Esophagus muscularis mucosa (tissue), 4 donors: ENCODE measurements around the gene TIRAP. TPM values are rescaled to one million over a fixed set of nuclear protein-coding genes. Genes with fewer than 3 reads are reported as not detected.

Experiments
- DNase-seq: peaks from one replicate; pipeline ENCODE4 v3.0.0-alpha.2; 2017; ENCODE audit errors: extremely low spot score
- H3K27ac ChIP-seq, 4 donors: fragments of 200-600 bp; sonication (generic); replicated peaks in 1 of 4; 1 replicate in 3 of 4; 2 replicates in 1 of 4; pipeline ENCODE4 v1.5.1; 2016 to 2019; ENCODE audit warnings: mild to moderate bottlenecking in 1 of 4
- H3K27me3 ChIP-seq, 4 donors: fragments of 200-600 bp; sonication (generic); one replicate each; pipeline versions ENCODE4 v1.5.1 to v1.6.0; 2016 to 2019
- H3K36me3 ChIP-seq, 4 donors: fragments of 200-600 bp; sonication (generic); one replicate each; pipeline ENCODE4 v1.5.1; 2016 to 2019
- H3K4me1 ChIP-seq, 4 donors: fragments of 200-600 bp; sonication (generic); one replicate each; pipeline ENCODE4 v1.5.1; 2016 to 2019
- H3K4me3 ChIP-seq, 4 donors: fragments of 200-600 bp; sonication (generic); 1 replicate in 2 of 4; 2 replicates in 2 of 4; pipeline ENCODE4 v1.5.1; 2016 to 2019; ENCODE audit warnings: mild to moderate bottlenecking in 4 of 4, moderate library complexity in 1 of 4
- H3K9me3 ChIP-seq, 4 donors: fragments of 200-600 bp; sonication (generic); 1 replicate in 3 of 4; 2 replicates in 1 of 4; pipeline ENCODE4 v1.5.1; 2016 to 2019
- CTCF ChIP-seq, 3 experiments: fragments of 200-600 bp in 2 of 3; fragments of 450-650 bp in 1 of 3; sonication (generic) in 2 of 3; IDR thresholded peaks; one replicate each; pipeline ENCODE4 v1.5.1; 2017 to 2019; ENCODE audit warnings: antibody characterized with exemption in 3 of 3, mild to moderate bottlenecking in 2 of 3, moderate library complexity in 1 of 3
- EP300 ChIP-seq: sonication (generic); formaldehyde crosslinking; IDR thresholded peaks from one replicate; pipeline ENCODE4 v1.6.1; 2017; ENCODE audit warnings: antibody characterized with exemption
- POLR2A ChIP-seq: fragments of 450-650 bp; IDR thresholded peaks from one replicate; pipeline ENCODE4 v1.6.1; 2017; ENCODE audit warnings: antibody characterized with exemption, moderate library complexity, mild to moderate bottlenecking, low read depth
- POLR2AphosphoS5 ChIP-seq, 2 donors: sonication (generic); formaldehyde crosslinking; IDR thresholded peaks; one replicate each; pipeline ENCODE4 v1.6.1; 2017; ENCODE audit warnings: antibody characterized with exemption in 2 of 2
- WGBS: methylation state at CpG from one replicate; pipeline ENCODE4 v1.1.5; 2018; 5-methylcytosine and 5-hydroxymethylcytosine counted together
- intact Hi-C: fragments of 100-400 bp; cut with DNase I; formaldehyde crosslinking; loops from one replicate; pipeline ENCODE4 v1.15.1; 2023
- total RNA-seq, 4 donors: library from RNA; depleted of rRNA; stranded (reverse); fragments of >200 nt; gene quantifications; one replicate each; pipeline versions ENCODE4 v1.1.0 to v1.2.1, GENCODE V29; 2016

Gene TIRAP
- total RNA-seq, 4 donors from 2014 or later, result 8.3 to 14.3 (median 13.4) TPM

- Histone ChIP-seq H3K27me3 (no peaks in the 10 kb centered on the region), H3K4me3 (peak overlapping the region in 3 of 4 donors; percentile 83 to 96 (median 91)), H3K36me3 (peaks cover 11 to 21% (median 15%) of the 10 kb centered on the region in 4 donors), H3K9me3 (no peaks in the 10 kb centered on the region), H3K4me1 (peaks cover 16 to 34% (median 32%) of the 10 kb centered on the region in 4 donors), H3K27ac (peak overlapping the region; percentile 92 to 98 (median 95))
- WGBS, result 92% methylated on average over 10 of the region's 10 CpGs
- TF ChIP-seq POLR2A (no peak), CTCF (IDR thresholded peaks at IDR 0.05) (no peak), POLR2AphosphoS5 (IDR thresholded peaks at IDR 0.05) (no peak), EP300 (no peak)
- intact Hi-C loops, result no loop called here
- DNase-seq, result no peak
Measured at GRCh38 chr11:126281666-126282175, 1.2 kb upstream of the TIRAP start.

- WGBS, result 0% methylated on average over 15 of the region's 15 CpGs
- TF ChIP-seq CTCF (IDR thresholded peaks at IDR 0.05) (no peak), EP300 (no peak), POLR2AphosphoS5 (IDR thresholded peaks at IDR 0.05) (peak in 1 of 2 donors; percentile 12), POLR2A (no peak)
- H3K27me3 ChIP-seq, result no peaks in the 10 kb centered on the region
- H3K9me3 ChIP-seq, result no peaks in the 10 kb centered on the region
- H3K27ac ChIP-seq, result peak overlapping the region; percentile 92 to 98 (median 95)
- H3K4me3 ChIP-seq, result peak overlapping the region; percentile 83 to 96 (median 88)
- peaks cover 16 to 34% (median 32%) of the 10 kb centered on the region in 4 donors for H3K4me1 ChIP-seq
- intact Hi-C loops, result no loop called here
- DNase-seq, result no peak
- peaks cover 5 to 15% (median 14%) of the 10 kb centered on the region in 4 donors for H3K36me3 ChIP-seq
Measured at GRCh38 chr11:126282361-126282735, 545 bp upstream of the TIRAP start.

GRCh38 chr11:126284829-126285228 is 1.9 kb downstream of the TIRAP start:
- intact Hi-C loops, result no loop called here

GRCh38 chr11:126288237-126288636 is 5.3 kb downstream of the TIRAP start:
- intact Hi-C loops, result no loop called here
- no peak overlapping the region for H3K27ac ChIP-seq
- H3K9me3 ChIP-seq, result no peaks in the 10 kb centered on the region
- H3K36me3 ChIP-seq, result peaks cover 30 to 66% (median 43%) of the 10 kb centered on the region in 4 donors
- H3K4me3 ChIP-seq, result no peak overlapping the region
- peaks cover 7 to 22% (median 19%) of the 10 kb centered on the region in 4 donors for H3K4me1 ChIP-seq
- TF ChIP-seq CTCF (IDR thresholded peaks at IDR 0.05) (no peak), POLR2A (no peak), EP300 (no peak), POLR2AphosphoS5 (IDR thresholded peaks at IDR 0.05) (no peak)
- no peak for DNase-seq
- no peaks in the 10 kb centered on the region for H3K27me3 ChIP-seq
- 89% methylated on average over 6 of the region's 6 CpGs for WGBS

More at GRCh38 chr11:126284829-126285228, 1.9 kb downstream of the TIRAP start:
- TF ChIP-seq EP300 (no peak), CTCF (IDR thresholded peaks at IDR 0.05) (no peak), POLR2AphosphoS5 (IDR thresholded peaks at IDR 0.05) (no peak), POLR2A (no peak)
- no peak for DNase-seq
- no peaks in the 10 kb centered on the region for H3K9me3 ChIP-seq
- peak overlapping the region in 1 of 4 donors; percentile 95 for H3K27ac ChIP-seq
- no peak overlapping the region for H3K4me3 ChIP-seq
- WGBS, result 43% methylated on average over 6 of the region's 6 CpGs
- peaks cover 16 to 34% (median 32%) of the 10 kb centered on the region in 4 donors for H3K4me1 ChIP-seq
- H3K36me3 ChIP-seq, result peaks cover 0 to 32% (median 11%) of the 10 kb centered on the region in 4 donors
- H3K27me3 ChIP-seq, result no peaks in the 10 kb centered on the region

GRCh38 chr11:126290887-126291286 is 8.0 kb downstream of the TIRAP start:
- TF ChIP-seq EP300 (no peak), CTCF (IDR thresholded peaks at IDR 0.05) (no peak)
- no peaks in the 10 kb centered on the region for H3K9me3 ChIP-seq
- WGBS, result 81% methylated on average over 12 of the region's 12 CpGs

More at GRCh38 chr11:126290887-126291286, 8.0 kb downstream of the TIRAP start:
- Histone ChIP-seq H3K4me3 (no peak overlapping the region), H3K27me3 (no peaks in the 10 kb centered on the region), H3K36me3 (peaks cover 45 to 92% (median 56%) of the 10 kb centered on the region in 4 donors), H3K27ac (no peak overlapping the region), H3K4me1 (no peaks in the 10 kb centered on the region)
- intact Hi-C loops, result no loop called here
- no peak for DNase-seq
